ENCODE data around the gene TIGAR.

The TIGAR gene

DNA sequence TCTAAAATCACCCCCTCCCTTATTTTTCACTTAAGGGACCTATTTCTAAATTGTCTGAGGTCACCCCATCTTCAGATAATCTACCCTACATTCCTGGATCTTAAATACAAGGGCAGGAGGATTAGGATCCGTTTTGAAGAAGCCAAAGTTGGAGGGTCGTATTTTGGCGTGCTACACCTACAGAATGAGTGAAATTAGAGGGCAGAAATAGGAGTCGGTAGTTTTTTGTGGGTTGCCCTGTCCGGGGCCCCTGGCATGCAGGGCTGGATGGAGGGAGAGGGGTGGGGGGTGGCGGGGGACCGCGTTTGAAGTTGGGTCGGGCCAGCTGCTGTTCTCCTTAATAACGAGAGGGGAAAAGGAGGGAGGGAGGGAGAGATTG is 47.8 kb upstream of the TIGAR start:
- Histone ChIP-seq H3K9me3 (ENCODE audit: insufficient read depth, low read length) (no peaks in the 10 kb centered on the region), H4K20me1 (ENCODE audit: low read depth, low read length) (no peaks in the 10 kb centered on the region), H3K9ac (ENCODE audit: low read length) (no peak overlapping the region), H3K4me3 (ENCODE audit: insufficient read depth, low read length, poor library complexity, severe bottlenecking) (no peak overlapping the region), H3F3A (ENCODE audit: insufficient read depth) (no peaks in the 10 kb centered on the region), H3K27me3 (ENCODE audit: low read length) (no peaks in the 10 kb centered on the region), H3K9me2 (replicated peaks; ENCODE audit: insufficient read depth, low read length) (no peaks in the 10 kb centered on the region), H3K27ac (ENCODE audit: low read depth, low read length) (no peak overlapping the region), H3K36me3 (ENCODE audit: low read length) (no peaks in the 10 kb centered on the region), H2AFZ (ENCODE audit: low read depth, low read length, severe bottlenecking) (no peak overlapping the region), H3K79me2 (ENCODE audit: insufficient read depth, low read length) (no peaks in the 10 kb centered on the region), H3K4me2 (ENCODE audit: low read depth, low read length, poor library complexity, severe bottlenecking) (peak overlapping the region; percentile 17)
- TF ChIP-seq CTCF (IDR thresholded peaks at IDR 0.05; ENCODE audit: insufficient read depth, low read length, poor library complexity, severe bottlenecking) (no peak), EZH2phosphoT487 (conservative IDR thresholded peaks at IDR 0.05; ENCODE audit: low read length) (no peak)

DNA sequence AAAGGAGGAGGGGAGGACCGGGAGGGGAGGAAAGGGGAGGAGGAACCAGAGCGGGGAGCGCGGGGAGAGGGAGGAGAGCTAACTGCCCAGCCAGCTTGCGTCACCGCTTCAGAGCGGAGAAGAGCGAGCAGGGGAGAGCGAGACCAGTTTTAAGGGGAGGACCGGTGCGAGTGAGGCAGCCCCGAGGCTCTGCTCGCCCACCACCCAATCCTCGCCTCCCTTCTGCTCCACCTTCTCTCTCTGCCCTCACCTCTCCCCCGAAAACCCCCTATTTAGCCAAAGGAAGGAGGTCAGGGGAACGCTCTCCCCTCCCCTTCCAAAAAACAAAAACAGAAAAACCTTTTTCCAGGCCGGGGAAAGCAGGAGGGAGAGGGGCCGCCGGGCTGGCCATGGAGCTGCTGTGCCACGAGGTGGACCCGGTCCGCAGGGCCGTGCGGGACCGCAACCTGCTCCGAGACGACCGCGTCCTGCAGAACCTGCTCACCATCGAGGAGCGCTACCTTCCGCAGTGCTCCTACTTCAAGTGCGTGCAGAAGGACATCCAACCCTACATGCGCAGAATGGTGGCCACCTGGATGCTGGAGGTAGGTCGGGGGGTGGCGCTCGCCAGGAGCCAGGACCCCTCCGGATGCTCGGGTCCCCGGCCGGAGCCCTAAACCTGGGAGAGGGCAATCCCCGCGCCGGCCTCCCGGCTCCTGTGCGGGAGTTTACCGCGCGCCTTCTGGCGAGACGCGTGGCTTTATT is 47.2 kb upstream of the TIGAR start, which contains the start of gene CCND2:
TSS of gene CCND2 (plus strand) at position 111 of the 744 bp plus-strand sequence. CDS start at position 390, 279 bp downstream.
- Histone ChIP-seq H2AFZ (ENCODE audit: low read depth, low read length, severe bottlenecking) (no peak within 1 kb of the TSS), H4K20me1 (ENCODE audit: low read depth, low read length) (no peaks in the 10 kb centered on the region), H3K4me2 (ENCODE audit: low read depth, low read length, poor library complexity, severe bottlenecking) (peak within 1 kb of the TSS; percentile 17), H3K27me3 (ENCODE audit: low read length) (no peaks in the 10 kb centered on the region), H3K79me2 (ENCODE audit: insufficient read depth, low read length) (no peaks in the 10 kb centered on the region), H3K4me3 (ENCODE audit: insufficient read depth, low read length, poor library complexity, severe bottlenecking) (no peak within 1 kb of the TSS), H3K9me3 (ENCODE audit: insufficient read depth, low read length) (no peaks in the 10 kb centered on the region), H3K36me3 (ENCODE audit: low read length) (no peaks in the 10 kb centered on the region), H3K27ac (ENCODE audit: low read depth, low read length) (no peak within 1 kb of the TSS), H3F3A (ENCODE audit: insufficient read depth) (no peaks in the 10 kb centered on the region), H3K9me2 (replicated peaks; ENCODE audit: insufficient read depth, low read length) (no peaks in the 10 kb centered on the region), H3K9ac (ENCODE audit: low read length) (no peak within 1 kb of the TSS)
- no peak for TF ChIP-seq CTCF (IDR thresholded peaks at IDR 0.05; ENCODE audit: insufficient read depth, low read length, poor library complexity, severe bottlenecking)

DNA sequence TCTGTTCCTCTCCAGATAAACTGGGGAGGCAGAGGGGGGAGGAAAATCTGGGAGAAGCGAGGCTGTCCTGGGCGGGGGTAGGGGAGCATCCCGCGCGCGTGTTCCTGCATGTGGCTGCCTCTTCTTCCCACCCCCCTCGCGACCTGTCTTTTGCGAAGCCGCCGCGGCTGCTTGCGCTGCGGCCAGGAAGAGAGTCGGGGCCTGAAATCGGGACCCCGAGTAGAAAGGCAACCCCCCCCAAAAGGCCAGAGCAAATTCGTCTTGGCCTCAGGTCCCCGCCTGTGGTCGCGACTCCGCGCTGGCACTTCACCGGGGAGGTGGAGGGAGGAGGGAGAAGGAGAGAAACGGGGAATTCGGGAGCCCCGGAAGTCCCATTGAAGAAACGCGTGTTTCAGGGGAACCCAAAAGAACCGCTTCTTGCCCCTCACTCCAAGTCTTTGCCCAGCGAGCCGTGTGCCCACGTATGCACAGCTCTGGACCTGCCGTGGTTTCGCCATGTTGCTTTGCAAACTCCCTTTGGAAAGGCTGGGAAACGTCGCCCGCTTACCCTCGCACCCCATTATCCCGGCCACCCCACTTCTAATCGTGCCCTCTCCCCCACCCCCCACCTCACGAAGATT is 46.5 kb upstream of the TIGAR start:
- H3K79me2 ChIP-seq (ENCODE audit: insufficient read depth, low read length) = no peaks in the 10 kb centered on the region
- no peak overlapping the region for H3K9ac ChIP-seq (ENCODE audit: low read length)
- no peaks in the 10 kb centered on the region for H3K9me3 ChIP-seq (ENCODE audit: insufficient read depth, low read length)
- H3K9me2 ChIP-seq (replicated peaks; ENCODE audit: insufficient read depth, low read length) = no peaks in the 10 kb centered on the region
- H3K4me3 ChIP-seq (ENCODE audit: insufficient read depth, low read length, poor library complexity, severe bottlenecking) = no peak overlapping the region
- H3K36me3 ChIP-seq (ENCODE audit: low read length) = no peaks in the 10 kb centered on the region
- no peak for TF ChIP-seq CTCF (IDR thresholded peaks at IDR 0.05; ENCODE audit: insufficient read depth, low read length, poor library complexity, severe bottlenecking)
- no peak; the same call in 1 of the 2 replicates for TF ChIP-seq EZH2phosphoT487 (conservative IDR thresholded peaks at IDR 0.05; ENCODE audit: low read length)
- no peak overlapping the region for H3K4me2 ChIP-seq (ENCODE audit: low read depth, low read length, poor library complexity, severe bottlenecking)
- H2AFZ ChIP-seq (ENCODE audit: low read depth, low read length, severe bottlenecking) = no peak overlapping the region
- no peak overlapping the region for H3K27ac ChIP-seq (ENCODE audit: low read depth, low read length)
- H4K20me1 ChIP-seq (ENCODE audit: low read depth, low read length) = no peaks in the 10 kb centered on the region
- no peaks in the 10 kb centered on the region for H3K27me3 ChIP-seq (ENCODE audit: low read length)
- no peaks in the 10 kb centered on the region for H3F3A ChIP-seq (ENCODE audit: insufficient read depth)
